Measurements from ENCODE around the gene FHDC1. TPM values are rescaled to one million over a fixed set of nuclear protein-coding genes. Genes with fewer than 3 reads are reported as not detected.

Gene FHDC1
- total and polyA plus RNA-seq, 2 experiments from 2014 or later: 0.18 TPM; not detected in 1

GRCh38 chr4:152981842-152982241 is 45.7 kb downstream of the FHDC1 start:
- Histone ChIP-seq H3K4me1 (ENCODE audit: low read depth) (no peaks in the 10 kb centered on the region), H3K4me3 (no peak overlapping the region), H3K27ac (no peak overlapping the region), H3K9me3 (ENCODE audit: low read depth) (no peaks in the 10 kb centered on the region), H3K36me3 (no peaks in the 10 kb centered on the region), H3K27me3 (no peaks in the 10 kb centered on the region)
- no peak for DNase-seq (ENCODE audit: low read depth in 1 of 2, low spot score in 1 of 2)
- no peak for TF ChIP-seq CTCF (IDR thresholded peaks at IDR 0.05; ENCODE audit: low read depth, low read length)

DNA sequence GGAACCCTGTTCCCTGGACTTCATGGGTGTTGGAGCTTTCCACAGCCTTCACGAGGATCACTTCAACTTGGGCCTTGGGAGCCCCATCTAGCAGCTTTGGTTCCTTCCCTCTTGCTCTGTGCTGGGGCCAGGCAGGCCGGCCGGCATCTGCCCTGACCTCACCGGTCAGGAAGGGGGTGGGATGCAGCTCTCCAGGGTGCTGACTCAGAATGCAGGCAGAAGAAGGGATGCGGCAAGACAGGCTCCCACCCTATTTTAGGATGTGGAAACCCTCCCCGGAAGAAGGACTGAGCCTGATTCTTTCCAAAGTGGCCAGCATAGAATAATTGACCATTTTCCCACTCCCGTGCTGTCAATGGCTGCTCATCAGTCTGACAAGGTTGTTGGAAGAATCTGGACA is 47.1 kb downstream of the FHDC1 start:
- TF ChIP-seq CTCF (IDR thresholded peaks at IDR 0.05; ENCODE audit: low read depth, low read length): no peak
- Histone ChIP-seq H3K36me3 (no peaks in the 10 kb centered on the region), H3K27me3 (no peaks in the 10 kb centered on the region), H3K9me3 (ENCODE audit: low read depth) (no peaks in the 10 kb centered on the region), H3K4me3 (no peak overlapping the region), H3K27ac (no peak overlapping the region), H3K4me1 (ENCODE audit: low read depth) (no peaks in the 10 kb centered on the region)
- DNase-seq (ENCODE audit: low read depth in 1 of 2, low spot score in 1 of 2): peak; percentile 27 to 60

- peak in 1 of 2 donors; percentile 46 for DNase-seq (ENCODE audit: low read depth in 1 of 2, low spot score in 1 of 2)
- no peak overlapping the region for H3K27ac ChIP-seq
- no peak overlapping the region for H3K4me3 ChIP-seq
- TF ChIP-seq CTCF (IDR thresholded peaks at IDR 0.05; ENCODE audit: low read depth, low read length): no peak
- no peaks in the 10 kb centered on the region for H3K4me1 ChIP-seq (ENCODE audit: low read depth)
- no peaks in the 10 kb centered on the region for H3K27me3 ChIP-seq
- H3K9me3 ChIP-seq (ENCODE audit: low read depth): no peaks in the 10 kb centered on the region
- no peaks in the 10 kb centered on the region for H3K36me3 ChIP-seq
Observed at GRCh38 chr4:152983774-152984411, 47.8 kb downstream of the FHDC1 start.

DNA sequence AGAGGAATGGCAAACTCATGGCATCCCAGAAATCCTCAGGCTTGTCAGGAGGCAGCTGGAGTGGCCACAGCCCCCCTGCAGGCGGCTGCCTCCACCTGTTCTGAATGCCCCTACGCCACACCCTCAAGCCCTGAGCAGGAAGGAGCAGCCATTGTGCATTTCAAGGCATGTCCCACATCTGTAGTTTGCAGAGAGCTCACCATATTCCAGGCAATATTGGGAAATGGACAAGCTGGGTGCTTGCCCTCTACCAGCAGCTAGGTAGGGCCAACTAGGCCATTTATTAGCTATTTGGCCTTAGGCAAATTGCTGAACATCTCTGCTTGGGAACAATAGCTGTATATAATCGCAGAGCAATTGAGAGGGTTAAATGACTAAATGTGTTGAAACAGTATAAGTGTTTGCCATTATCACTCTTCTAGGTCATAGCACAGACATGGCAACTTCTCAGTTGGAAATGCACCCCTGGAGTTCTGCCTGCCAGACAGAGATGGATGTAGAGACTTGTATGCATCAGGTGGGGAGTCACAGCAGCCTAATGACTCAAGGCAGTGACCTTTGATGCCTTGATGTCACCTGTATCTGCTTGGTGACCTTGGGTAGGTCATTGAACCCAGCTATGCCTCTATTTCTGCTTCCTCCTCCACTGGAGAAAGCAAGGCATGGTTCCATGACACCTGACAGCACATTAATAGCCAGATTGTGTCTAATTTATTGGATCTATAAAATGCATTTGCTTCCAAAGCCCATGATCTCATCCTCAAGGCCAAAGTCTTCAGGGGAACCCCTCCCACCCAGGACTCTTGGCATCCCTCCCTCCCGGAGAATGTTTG is 52.8 kb downstream of the FHDC1 start:
- Histone ChIP-seq H3K4me1 (ENCODE audit: low read depth) (no peaks in the 10 kb centered on the region), H3K9me3 (ENCODE audit: low read depth) (no peaks in the 10 kb centered on the region), H3K36me3 (no peaks in the 10 kb centered on the region), H3K4me3 (no peak overlapping the region), H3K27ac (no peak overlapping the region), H3K27me3 (no peaks in the 10 kb centered on the region)
- no peak for TF ChIP-seq CTCF (IDR thresholded peaks at IDR 0.05; ENCODE audit: low read depth, low read length)
- DNase-seq (ENCODE audit: low read depth in 1 of 2, low spot score in 1 of 2): no peak

- no peaks in the 10 kb centered on the region for H3K36me3 ChIP-seq
- no peak for DNase-seq (ENCODE audit: low read depth in 1 of 2, low spot score in 1 of 2)
- H3K27ac ChIP-seq: no peak overlapping the region
- H3K4me1 ChIP-seq (ENCODE audit: low read depth): no peaks in the 10 kb centered on the region
- no peak overlapping the region for H3K4me3 ChIP-seq
- H3K27me3 ChIP-seq: no peaks in the 10 kb centered on the region
- TF ChIP-seq CTCF (IDR thresholded peaks at IDR 0.05; ENCODE audit: low read depth, low read length): no peak
- no peaks in the 10 kb centered on the region for H3K9me3 ChIP-seq (ENCODE audit: low read depth)
Observed at GRCh38 chr4:152989554-152989970, 53.4 kb downstream of the FHDC1 start.
